ENCODE data around the gene SLC25A11. TPM values are rescaled to one million over a fixed set of nuclear protein-coding genes. Genes with fewer than 3 reads are reported as not detected.
"Not testable (repeated sequence)": the region's sequence is repeated elsewhere in the genome, so short reads cannot be mapped to it uniquely, and the experiment has no call there.

Gene SLC25A11
- total RNA-seq, 1 donor from 2014 or later = 59.5 TPM

DNA sequence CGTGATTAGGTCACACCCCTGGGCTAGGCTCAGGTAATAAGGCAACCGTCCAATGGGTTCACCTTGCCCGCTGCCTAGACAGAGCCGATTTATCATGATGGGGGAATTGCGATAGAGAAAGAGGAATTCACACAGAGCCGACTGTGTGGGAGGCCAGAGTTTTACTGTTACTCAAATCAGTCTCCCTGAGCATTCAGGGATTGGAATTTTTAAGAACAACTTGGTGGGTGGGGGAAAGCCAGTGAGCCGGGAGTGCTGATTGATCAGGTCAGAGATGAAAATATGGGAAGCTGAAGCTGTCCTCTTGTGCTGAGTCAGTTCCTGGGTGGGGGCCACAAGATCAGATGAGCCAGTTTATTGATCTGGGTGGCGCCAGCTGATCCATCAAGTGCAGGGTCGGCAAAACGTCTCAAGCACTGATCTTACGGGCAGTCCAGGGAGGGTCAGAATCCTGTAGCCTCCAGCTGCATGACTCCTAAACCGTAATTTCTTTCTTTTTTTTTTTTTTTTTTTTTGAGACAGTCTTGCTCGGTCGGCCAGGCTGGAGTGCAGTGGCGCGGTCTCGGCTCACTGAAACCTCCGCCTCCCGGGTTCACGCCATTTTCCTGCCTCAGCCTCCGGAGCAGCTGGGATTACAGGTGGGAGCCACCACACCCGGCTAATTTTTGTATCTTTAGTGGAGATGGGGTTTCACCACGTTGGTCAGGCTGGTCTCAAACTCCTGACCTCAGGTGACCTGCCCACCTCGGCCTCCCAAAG is 13.1 kb downstream of the SLC25A11 start:
- H3K27ac ChIP-seq (ENCODE audit: low read depth, low read length); H3K27me3 ChIP-seq (ENCODE audit: control insufficient read depth in 3 of 3, insufficient read depth in 3 of 3, low read length in 3 of 3); H3K9ac ChIP-seq (ENCODE audit: low read depth in 1 of 3, low read length in 3 of 3); H3K4me1 ChIP-seq (ENCODE audit: control insufficient read depth in 3 of 3, insufficient read depth in 3 of 3, low read length in 3 of 3); H3K9me3 ChIP-seq (ENCODE audit: control insufficient read depth in 3 of 3, low read length in 3 of 3); H3K4me3 ChIP-seq (ENCODE audit: low read length in 3 of 3); H3K36me3 ChIP-seq (ENCODE audit: control insufficient read depth in 3 of 3, insufficient read depth in 3 of 3, low read length in 3 of 3): not testable (repeated sequence)

DNA sequence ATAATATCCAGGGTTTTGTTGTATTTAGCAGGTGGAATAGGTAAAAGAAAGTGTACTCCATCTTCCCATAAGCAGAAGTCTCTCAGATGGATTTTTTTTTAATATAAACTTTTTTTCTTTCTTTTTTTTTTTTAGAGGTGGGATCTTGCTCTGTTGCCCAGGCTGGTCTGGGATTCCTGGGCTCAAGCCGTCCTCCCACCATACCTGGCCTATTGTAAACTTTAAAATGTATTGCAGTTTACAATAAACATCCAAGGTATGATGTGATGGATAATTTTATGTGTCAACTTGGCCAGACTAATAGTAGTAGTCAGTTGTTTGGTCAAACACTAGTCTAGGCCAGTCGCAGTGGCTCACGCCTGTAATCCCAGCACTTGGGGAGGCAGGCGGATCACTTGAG is 18.5 kb downstream of the SLC25A11 start:
- H3K4me1 ChIP-seq (ENCODE audit: control insufficient read depth in 3 of 3, insufficient read depth in 3 of 3, low read length in 3 of 3) = no peaks in the 10 kb centered on the region
- no peaks in the 10 kb centered on the region for H3K27me3 ChIP-seq (ENCODE audit: control insufficient read depth in 3 of 3, insufficient read depth in 3 of 3, low read length in 3 of 3)
- H3K27ac ChIP-seq (ENCODE audit: low read depth, low read length) = no peak overlapping the region
- H3K9me3 ChIP-seq (ENCODE audit: control insufficient read depth in 3 of 3, low read length in 3 of 3) = no peaks in the 10 kb centered on the region
- no peaks in the 10 kb centered on the region for H3K36me3 ChIP-seq (ENCODE audit: control insufficient read depth in 3 of 3, insufficient read depth in 3 of 3, low read length in 3 of 3)
- no peak overlapping the region for H3K4me3 ChIP-seq (ENCODE audit: low read length in 3 of 3)
- no peak overlapping the region for H3K9ac ChIP-seq (ENCODE audit: low read depth in 1 of 3, low read length in 3 of 3)

GRCh38 chr17:4920351-4921048 is 19.3 kb downstream of the SLC25A11 start:
- no peaks in the 10 kb centered on the region for H3K36me3 ChIP-seq (ENCODE audit: control insufficient read depth in 3 of 3, insufficient read depth in 3 of 3, low read length in 3 of 3)
- H3K4me3 ChIP-seq (ENCODE audit: low read length in 3 of 3) = no peak overlapping the region
- H3K4me1 ChIP-seq (ENCODE audit: control insufficient read depth in 3 of 3, insufficient read depth in 3 of 3, low read length in 3 of 3) = no peaks in the 10 kb centered on the region
- no peak overlapping the region for H3K9ac ChIP-seq (ENCODE audit: low read depth in 1 of 3, low read length in 3 of 3)
- no peaks in the 10 kb centered on the region for H3K9me3 ChIP-seq (ENCODE audit: control insufficient read depth in 3 of 3, low read length in 3 of 3)
- no peaks in the 10 kb centered on the region for H3K27me3 ChIP-seq (ENCODE audit: control insufficient read depth in 3 of 3, insufficient read depth in 3 of 3, low read length in 3 of 3)
- H3K27ac ChIP-seq (ENCODE audit: low read depth, low read length) = no peak overlapping the region

- no peaks in the 10 kb centered on the region for H3K27me3 ChIP-seq (ENCODE audit: control insufficient read depth in 3 of 3, insufficient read depth in 3 of 3, low read length in 3 of 3)
- H3K27ac ChIP-seq (ENCODE audit: low read depth, low read length) = no peak overlapping the region
- H3K4me3 ChIP-seq (ENCODE audit: low read length in 3 of 3) = no peak overlapping the region
- H3K9ac ChIP-seq (ENCODE audit: low read depth in 1 of 3, low read length in 3 of 3) = no peak overlapping the region
- no peaks in the 10 kb centered on the region for H3K36me3 ChIP-seq (ENCODE audit: control insufficient read depth in 3 of 3, insufficient read depth in 3 of 3, low read length in 3 of 3)
- H3K9me3 ChIP-seq (ENCODE audit: control insufficient read depth in 3 of 3, low read length in 3 of 3) = no peaks in the 10 kb centered on the region
- no peaks in the 10 kb centered on the region for H3K4me1 ChIP-seq (ENCODE audit: control insufficient read depth in 3 of 3, insufficient read depth in 3 of 3, low read length in 3 of 3)
Observed at GRCh38 chr17:4919511-4920047, 20.3 kb downstream of the SLC25A11 start.

GRCh38 chr17:4914551-4914950 is 25.3 kb downstream of the SLC25A11 start:
- H3K9ac ChIP-seq (ENCODE audit: low read depth in 1 of 3, low read length in 3 of 3); H3K27ac ChIP-seq (ENCODE audit: low read depth, low read length); H3K4me1 ChIP-seq (ENCODE audit: control insufficient read depth in 3 of 3, insufficient read depth in 3 of 3, low read length in 3 of 3); H3K36me3 ChIP-seq (ENCODE audit: control insufficient read depth in 3 of 3, insufficient read depth in 3 of 3, low read length in 3 of 3); H3K9me3 ChIP-seq (ENCODE audit: control insufficient read depth in 3 of 3, low read length in 3 of 3); H3K4me3 ChIP-seq (ENCODE audit: low read length in 3 of 3); H3K27me3 ChIP-seq (ENCODE audit: control insufficient read depth in 3 of 3, insufficient read depth in 3 of 3, low read length in 3 of 3): not testable (repeated sequence)

- Histone ChIP-seq H3K27ac (ENCODE audit: low read depth, low read length) (no peak overlapping the region), H3K9me3 (ENCODE audit: control insufficient read depth in 3 of 3, low read length in 3 of 3) (no peaks in the 10 kb centered on the region), H3K36me3 (ENCODE audit: control insufficient read depth in 3 of 3, insufficient read depth in 3 of 3, low read length in 3 of 3) (no peaks in the 10 kb centered on the region)
Observed at GRCh38 chr17:4913994-4914393, 25.9 kb downstream of the SLC25A11 start.

DNA sequence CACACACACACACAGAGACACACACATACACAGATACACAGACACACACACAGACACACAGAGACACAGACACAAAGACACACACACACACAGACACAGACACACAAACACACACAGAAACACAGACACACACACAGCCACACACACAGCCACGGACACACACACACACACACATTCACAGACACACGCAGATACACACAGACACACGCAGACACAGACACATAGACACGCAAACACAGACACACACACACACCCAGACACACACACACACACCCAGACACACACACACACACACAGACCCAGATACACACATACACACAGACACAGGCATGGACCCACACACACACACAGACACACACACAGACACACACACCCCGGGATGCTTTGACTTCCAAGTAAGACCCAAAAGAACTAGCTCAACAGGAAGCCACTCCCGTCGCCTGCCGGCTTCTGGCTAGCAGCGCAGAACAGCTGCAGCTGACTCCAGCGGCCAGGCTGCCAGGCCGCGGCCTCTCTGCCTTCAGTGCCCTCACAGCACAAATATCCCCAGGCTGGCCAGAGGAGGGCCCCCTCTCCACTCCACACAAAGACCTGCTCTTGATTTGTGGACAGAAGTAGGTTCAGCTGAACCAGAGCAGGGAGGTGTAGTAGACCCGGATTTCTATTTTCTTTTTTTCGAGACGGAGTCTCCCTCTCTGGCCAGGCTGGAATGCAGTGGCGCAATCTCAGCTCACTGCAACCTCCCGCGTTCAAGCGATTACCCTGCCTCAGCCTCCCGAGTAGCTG is 30.9 kb downstream of the SLC25A11 start:
- Histone ChIP-seq H3K9me3 (ENCODE audit: control insufficient read depth in 3 of 3, low read length in 3 of 3) (no peaks in the 10 kb centered on the region), H3K36me3 (ENCODE audit: control insufficient read depth in 3 of 3, insufficient read depth in 3 of 3, low read length in 3 of 3) (no peaks in the 10 kb centered on the region), H3K4me1 (ENCODE audit: control insufficient read depth in 3 of 3, insufficient read depth in 3 of 3, low read length in 3 of 3) (peaks cover 12 to 18% (median 15%) of the 10 kb centered on the region in 3 donors), H3K4me3 (ENCODE audit: low read length in 3 of 3) (peak overlapping the region; percentile 27 to 54 (median 43)), H3K27me3 (ENCODE audit: control insufficient read depth in 3 of 3, insufficient read depth in 3 of 3, low read length in 3 of 3) (peaks cover 0 to 3% (median 0%) of the 10 kb centered on the region in 3 donors), H3K9ac (ENCODE audit: low read depth in 1 of 3, low read length in 3 of 3) (peak overlapping the region; percentile 50 to 60 (median 59)), H3K27ac (ENCODE audit: low read depth, low read length) (peak overlapping the region; percentile 77)

More at GRCh38 chr17:4913994-4914393, 25.9 kb downstream of the SLC25A11 start:
- Histone ChIP-seq H3K4me3 (ENCODE audit: low read length in 3 of 3) (no peak overlapping the region), H3K4me1 (ENCODE audit: control insufficient read depth in 3 of 3, insufficient read depth in 3 of 3, low read length in 3 of 3) (peaks cover 3 to 7% (median 6%) of the 10 kb centered on the region in 3 donors), H3K9ac (ENCODE audit: low read depth in 1 of 3, low read length in 3 of 3) (no peak overlapping the region), H3K27me3 (ENCODE audit: control insufficient read depth in 3 of 3, insufficient read depth in 3 of 3, low read length in 3 of 3) (no peaks in the 10 kb centered on the region)

- Histone ChIP-seq H3K27me3 (ENCODE audit: control insufficient read depth in 3 of 3, insufficient read depth in 3 of 3, low read length in 3 of 3) (peaks cover 0 to 3% (median 0%) of the 10 kb centered on the region in 3 donors), H3K9me3 (ENCODE audit: control insufficient read depth in 3 of 3, low read length in 3 of 3) (no peaks in the 10 kb centered on the region), H3K36me3 (ENCODE audit: control insufficient read depth in 3 of 3, insufficient read depth in 3 of 3, low read length in 3 of 3) (no peaks in the 10 kb centered on the region), H3K9ac (ENCODE audit: low read depth in 1 of 3, low read length in 3 of 3) (peak overlapping the region; percentile 34 to 60 (median 50)), H3K27ac (ENCODE audit: low read depth, low read length) (peak overlapping the region; percentile 77), H3K4me1 (ENCODE audit: control insufficient read depth in 3 of 3, insufficient read depth in 3 of 3, low read length in 3 of 3) (peaks cover 15 to 21% (median 18%) of the 10 kb centered on the region in 3 donors), H3K4me3 (ENCODE audit: low read length in 3 of 3) (peak overlapping the region in 1 of 3 donors; percentile 43)
Observed at GRCh38 chr17:4908301-4908700, 31.5 kb downstream of the SLC25A11 start.

DNA sequence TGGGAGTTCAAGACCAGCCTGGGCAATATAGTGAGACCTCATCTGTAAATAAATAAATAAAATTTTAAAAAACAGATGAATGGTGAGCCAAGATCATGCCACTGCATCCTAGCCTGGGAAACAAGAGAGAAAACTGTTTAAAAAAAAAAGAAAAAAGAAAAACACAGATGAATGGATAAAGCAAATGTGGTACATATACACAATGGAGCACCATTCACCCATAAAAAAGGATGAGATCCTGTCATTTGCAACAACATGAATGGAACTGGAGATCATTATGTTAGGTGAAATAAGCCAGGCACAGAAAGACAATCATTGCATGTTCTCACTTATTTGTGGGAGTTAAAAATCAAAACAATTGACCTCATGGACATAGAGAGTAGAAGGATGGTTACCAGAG is 33.2 kb downstream of the SLC25A11 start:
- H3K27me3 ChIP-seq (ENCODE audit: control insufficient read depth in 3 of 3, insufficient read depth in 3 of 3, low read length in 3 of 3); H3K27ac ChIP-seq (ENCODE audit: low read depth, low read length); H3K36me3 ChIP-seq (ENCODE audit: control insufficient read depth in 3 of 3, insufficient read depth in 3 of 3, low read length in 3 of 3); H3K9me3 ChIP-seq (ENCODE audit: control insufficient read depth in 3 of 3, low read length in 3 of 3); H3K4me3 ChIP-seq (ENCODE audit: low read length in 3 of 3); H3K9ac ChIP-seq (ENCODE audit: low read depth in 1 of 3, low read length in 3 of 3): not testable (repeated sequence)
- peaks cover 27 to 36% (median 28%) of the 10 kb centered on the region in 3 donors for H3K4me1 ChIP-seq (ENCODE audit: control insufficient read depth in 3 of 3, insufficient read depth in 3 of 3, low read length in 3 of 3)

All from skeletal muscle tissue (tissue), 4 donors.